Skeletal muscle satellite cell (primary cell): Measurements from ENCODE around the gene TMEM201.
A peak's percentile ranks its signal among the peaks of the same experiment; 100 is the strongest.

Experiments
- H3K27me3 ChIP-seq: 2 replicates; pipeline ENCODE4 v1.7.0; 2013; ENCODE audit warnings: low read length; ENCODE audit not compliant: control insufficient read depth, insufficient read depth
- H3K36me3 ChIP-seq: 2 replicates; pipeline ENCODE4 v1.7.0; 2013; ENCODE audit warnings: mild to moderate bottlenecking, control low read depth, low read length; ENCODE audit not compliant: insufficient read depth
- H3K4me1 ChIP-seq: 2 replicates; pipeline ENCODE4 v1.7.0; 2013; ENCODE audit warnings: low read length; ENCODE audit not compliant: control insufficient read depth, insufficient read depth
- H3K4me2 ChIP-seq: 2 replicates; pipeline ENCODE4 v1.7.0; 2013; ENCODE audit warnings: mild to moderate bottlenecking, low read length
- H3K4me3 ChIP-seq: 2 replicates; pipeline ENCODE4 v1.7.0; 2013; ENCODE audit warnings: low read length
- H3K9ac ChIP-seq: 2 replicates; pipeline ENCODE4 v1.7.0; 2013; ENCODE audit warnings: mild to moderate bottlenecking, low read depth, low read length, moderate library complexity
- H3K9me3 ChIP-seq: replicated peaks from 2 replicates; pipeline ENCODE4 v1.7.0; 2013; ENCODE audit warnings: mild to moderate bottlenecking, control low read depth, low read length

TMEM201 gene

GRCh38 chr1:9589144-9589718 is 520 bp downstream of the TMEM201 start:
- peak overlapping the region; percentile 78 for H3K9ac ChIP-seq
- peaks cover 48% of the 10 kb centered on the region for H3K4me1 ChIP-seq
- no peaks in the 10 kb centered on the region for H3K27me3 ChIP-seq
- no peaks in the 10 kb centered on the region for H3K36me3 ChIP-seq
- peak overlapping the region; percentile 77 for H3K4me3 ChIP-seq
- H3K9me3 ChIP-seq: no peaks in the 10 kb centered on the region
- peak overlapping the region; percentile 95 for H3K4me2 ChIP-seq

GRCh38 chr1:9589719-9590157 is 1.0 kb downstream of the TMEM201 start:
- Histone ChIP-seq H3K4me3 (peak overlapping the region; percentile 77), H3K9ac (peak overlapping the region; percentile 78), H3K4me1 (peaks cover 48% of the 10 kb centered on the region)

GRCh38 chr1:9590201-9590600 is 1.5 kb downstream of the TMEM201 start:
- Histone ChIP-seq H3K4me3 (peak overlapping the region; percentile 77), H3K27me3 (no peaks in the 10 kb centered on the region), H3K4me1 (peaks cover 48% of the 10 kb centered on the region), H3K4me2 (peak overlapping the region; percentile 95), H3K9me3 (no peaks in the 10 kb centered on the region), H3K9ac (no peak overlapping the region), H3K36me3 (no peaks in the 10 kb centered on the region)

More at GRCh38 chr1:9589719-9590157, 1.0 kb downstream of the TMEM201 start:
- H3K36me3 ChIP-seq: no peaks in the 10 kb centered on the region
- no peaks in the 10 kb centered on the region for H3K9me3 ChIP-seq
- peak overlapping the region; percentile 95 for H3K4me2 ChIP-seq
- no peaks in the 10 kb centered on the region for H3K27me3 ChIP-seq

- peak overlapping the region; percentile 33 for H3K4me3 ChIP-seq
- no peaks in the 10 kb centered on the region for H3K27me3 ChIP-seq
- H3K9me3 ChIP-seq: no peaks in the 10 kb centered on the region
- H3K4me2 ChIP-seq: peak overlapping the region; percentile 95
- H3K9ac ChIP-seq: no peak overlapping the region
- no peaks in the 10 kb centered on the region for H3K36me3 ChIP-seq
- H3K4me1 ChIP-seq: peaks cover 48% of the 10 kb centered on the region
Observed at GRCh38 chr1:9590945-9591668, 2.4 kb downstream of the TMEM201 start.

GRCh38 chr1:9591669-9592509 is 3.2 kb downstream of the TMEM201 start:
- Histone ChIP-seq H3K4me2 (peak overlapping the region; percentile 95), H3K4me1 (peaks cover 48% of the 10 kb centered on the region)

GRCh38 chr1:9592510-9593075 is 3.9 kb downstream of the TMEM201 start:
- Histone ChIP-seq H3K9me3 (no peaks in the 10 kb centered on the region), H3K36me3 (no peaks in the 10 kb centered on the region), H3K4me3 (no peak overlapping the region), H3K9ac (no peak overlapping the region), H3K27me3 (no peaks in the 10 kb centered on the region), H3K4me2 (peak overlapping the region; percentile 65), H3K4me1 (peaks cover 48% of the 10 kb centered on the region)

More at GRCh38 chr1:9591669-9592509, 3.2 kb downstream of the TMEM201 start:
- H3K36me3 ChIP-seq: no peaks in the 10 kb centered on the region
- no peak overlapping the region for H3K4me3 ChIP-seq
- no peak overlapping the region for H3K9ac ChIP-seq
- no peaks in the 10 kb centered on the region for H3K27me3 ChIP-seq
- H3K9me3 ChIP-seq: no peaks in the 10 kb centered on the region

- peaks cover 47% of the 10 kb centered on the region for H3K4me1 ChIP-seq
- H3K9me3 ChIP-seq: no peaks in the 10 kb centered on the region
- no peak overlapping the region for H3K9ac ChIP-seq
- peak overlapping the region; percentile 10 for H3K4me3 ChIP-seq
- peak overlapping the region; percentile 65 for H3K4me2 ChIP-seq
- peaks cover 1% of the 10 kb centered on the region for H3K36me3 ChIP-seq
- H3K27me3 ChIP-seq: no peaks in the 10 kb centered on the region
Observed at GRCh38 chr1:9593147-9593491, 4.4 kb downstream of the TMEM201 start.

- no peak overlapping the region for H3K9ac ChIP-seq
- peaks cover 45% of the 10 kb centered on the region for H3K4me1 ChIP-seq
- H3K4me3 ChIP-seq: peak overlapping the region; percentile 10
Observed at GRCh38 chr1:9593492-9594465, 5.1 kb downstream of the TMEM201 start.

GRCh38 chr1:9594471-9595155 is 5.9 kb downstream of the TMEM201 start:
- Histone ChIP-seq H3K27me3 (no peaks in the 10 kb centered on the region), H3K9ac (no peak overlapping the region), H3K4me3 (no peak overlapping the region), H3K4me1 (peaks cover 42% of the 10 kb centered on the region), H3K9me3 (no peaks in the 10 kb centered on the region), H3K4me2 (no peak overlapping the region), H3K36me3 (peaks cover 5% of the 10 kb centered on the region)

More at GRCh38 chr1:9593492-9594465, 5.1 kb downstream of the TMEM201 start:
- no peaks in the 10 kb centered on the region for H3K9me3 ChIP-seq
- no peaks in the 10 kb centered on the region for H3K27me3 ChIP-seq
- peak overlapping the region; percentile 65 for H3K4me2 ChIP-seq
- H3K36me3 ChIP-seq: peaks cover 5% of the 10 kb centered on the region
